AG20443 (cell line): ENCODE results near the gene HIVEP3.

ENCODE experiments used
- DNase-seq: peaks from one replicate; pipeline ENCODE4 v3.0.0; 2012; ENCODE audit warnings: low spot score, mixed read lengths

Gene HIVEP3

GRCh38 chr1:41497056-41497440 lies 421.7 kb downstream of the HIVEP3 start:
- DNase-seq = no peak

GRCh38 chr1:41496080-41497055 lies 422.4 kb downstream of the HIVEP3 start:
- peak; percentile 94 for DNase-seq

- DNase-seq = no peak
These were observed 423.3 kb downstream of the HIVEP3 start for GRCh38 chr1:41495210-41495948.

- DNase-seq = no peak
These were observed 424.1 kb downstream of the HIVEP3 start for GRCh38 chr1:41494351-41495209.

GRCh38 chr1:41493626-41494350 lies 424.9 kb downstream of the HIVEP3 start:
- no peak for DNase-seq

GRCh38 chr1:41493117-41493536 lies 425.6 kb downstream of the HIVEP3 start:
- peak; percentile 81 for DNase-seq

- DNase-seq = no peak
These were observed 426.3 kb downstream of the HIVEP3 start for GRCh38 chr1:41492341-41492848.

- DNase-seq = no peak
These were observed 427.8 kb downstream of the HIVEP3 start for GRCh38 chr1:41490911-41491310.

- no peak for DNase-seq
These were observed 429.2 kb downstream of the HIVEP3 start for GRCh38 chr1:41489561-41489960.

- no peak for DNase-seq
These were observed 430.4 kb downstream of the HIVEP3 start for GRCh38 chr1:41488040-41488951.

- DNase-seq = no peak
These were observed 431.3 kb downstream of the HIVEP3 start for GRCh38 chr1:41487126-41488039.

- no peak for DNase-seq
These were observed 432.2 kb downstream of the HIVEP3 start for GRCh38 chr1:41486371-41487125.

GRCh38 chr1:41486053-41486370 lies 432.7 kb downstream of the HIVEP3 start:
- no peak for DNase-seq

GRCh38 chr1:41485605-41486004 lies 433.1 kb downstream of the HIVEP3 start:
- DNase-seq = peak; percentile 61

GRCh38 chr1:41484402-41485241 lies 434.1 kb downstream of the HIVEP3 start, which contains the start of gene EDN2:
Gene EDN2 (minus strand): TSS chr1:41484683. CDS start chr1:41484601, 82 bp downstream.
- DNase-seq = no peak

GRCh38 chr1:41483960-41484401 lies 434.7 kb downstream of the HIVEP3 start:
- DNase-seq = no peak
